Tibial artery (tissue), 4 donors: Measurements from ENCODE around the gene MPHOSPH9.

Experiments
- DNase-seq, 2 donors: peaks; one replicate each; pipeline ENCODE4 v3.0.0-alpha.2; 2019
- H3K27ac ChIP-seq, 2 donors: fragments of 200-600 bp; sonication (generic) in 1 of 2; 1 replicate in 1 of 2; 2 replicates in 1 of 2; pipeline ENCODE4 v1.5.1; 2018 to 2019; ENCODE audit warnings: mild to moderate bottlenecking in 1 of 2
- H3K27me3 ChIP-seq, 2 donors: fragments of 200-600 bp; sonication (generic) in 1 of 2; one replicate each; pipeline versions ENCODE4 v1.5.1 to v1.6.0; 2016 to 2019
- H3K36me3 ChIP-seq, 3 donors: fragments of 200-600 bp; sonication (generic) in 2 of 3; one replicate each; pipeline ENCODE4 v1.5.1; 2016 to 2019; ENCODE audit warnings: mild to moderate bottlenecking in 2 of 3
- H3K4me1 ChIP-seq, 4 donors: fragments of 200-600 bp; sonication (generic) in 2 of 4; 1 replicate in 3 of 4; 2 replicates in 1 of 4; pipeline ENCODE4 v1.5.1; 2016 to 2019
- H3K4me3 ChIP-seq, 2 donors: fragments of 200-600 bp; sonication (generic) in 1 of 2; 1 replicate in 1 of 2; 2 replicates in 1 of 2; pipeline ENCODE4 v1.5.1; 2018 to 2019; ENCODE audit warnings: mild to moderate bottlenecking in 2 of 2
- H3K9me3 ChIP-seq, 3 donors: fragments of 200-600 bp; sonication (generic) in 1 of 3; one replicate each; pipeline ENCODE4 v1.5.1; 2016 to 2019
- CTCF ChIP-seq, 2 experiments: fragments of 200-600 bp in 1 of 2; fragments of 450-650 bp in 1 of 2; IDR thresholded peaks; one replicate each; pipeline ENCODE4 v1.5.1; 2017 to 2019; ENCODE audit warnings: antibody characterized with exemption in 2 of 2, mild to moderate bottlenecking in 1 of 2, moderate library complexity in 1 of 2
- intact Hi-C: fragments of 100-400 bp; cut with DNase I; formaldehyde crosslinking; loops from one replicate; pipeline ENCODE4 v1.15.0; 2023; ENCODE audit warnings: low total_unique reads

MPHOSPH9 gene

GRCh38 chr12:123267991-123268843 is 35.3 kb upstream of the MPHOSPH9 start:
- no peak for DNase-seq
- Histone ChIP-seq H3K9me3 (no peaks in the 10 kb centered on the region), H3K4me1 (peaks cover 0 to 42% (median 29%) of the 10 kb centered on the region in 4 donors), H3K4me3 (peak overlapping the region in 1 of 2 donors; percentile 90), H3K27me3 (no peaks in the 10 kb centered on the region), H3K27ac (peak overlapping the region; percentile 72 to 82), H3K36me3 (peaks cover 4 to 42% (median 25%) of the 10 kb centered on the region in 3 donors)
- no peak for TF ChIP-seq CTCF (IDR thresholded peaks at IDR 0.05)
- intact Hi-C loops = loop anchor here (5.0 to 10.0 kb wide), 2 partner anchors 97 to 329 kb away; partner anchors contain the start of gene SBNO1

- no peak overlapping the region for H3K4me3 ChIP-seq
- H3K4me1 ChIP-seq = peaks cover 0 to 38% (median 27%) of the 10 kb centered on the region in 4 donors
- no peak for TF ChIP-seq CTCF (IDR thresholded peaks at IDR 0.05)
- no peaks in the 10 kb centered on the region for H3K9me3 ChIP-seq
- H3K27ac ChIP-seq = peak overlapping the region; percentile 72 to 82
- intact Hi-C loops = loop anchor here (5.0 to 10.0 kb wide), 2 partner anchors 97 to 330 kb away; partner anchors contain the start of gene SBNO1
- DNase-seq = no peak
- H3K36me3 ChIP-seq = peaks cover 4 to 49% (median 30%) of the 10 kb centered on the region in 3 donors
- H3K27me3 ChIP-seq = no peaks in the 10 kb centered on the region
Measured at GRCh38 chr12:123267335-123267920, 34.5 kb upstream of the MPHOSPH9 start.

GRCh38 chr12:123266679-123267277 is 33.8 kb upstream of the MPHOSPH9 start:
- intact Hi-C loops = loop anchor here (5.0 to 10.0 kb wide), 2 partner anchors 98 to 331 kb away; partner anchors contain the start of gene SBNO1
- no peak for TF ChIP-seq CTCF (IDR thresholded peaks at IDR 0.05)
- H3K27me3 ChIP-seq = no peaks in the 10 kb centered on the region
- H3K4me1 ChIP-seq = peaks cover 0 to 33% (median 25%) of the 10 kb centered on the region in 4 donors
- H3K36me3 ChIP-seq = peaks cover 8 to 56% (median 37%) of the 10 kb centered on the region in 3 donors
- H3K4me3 ChIP-seq = no peak overlapping the region
- no peaks in the 10 kb centered on the region for H3K9me3 ChIP-seq
- no peak for DNase-seq
- H3K27ac ChIP-seq = no peak overlapping the region

DNA sequence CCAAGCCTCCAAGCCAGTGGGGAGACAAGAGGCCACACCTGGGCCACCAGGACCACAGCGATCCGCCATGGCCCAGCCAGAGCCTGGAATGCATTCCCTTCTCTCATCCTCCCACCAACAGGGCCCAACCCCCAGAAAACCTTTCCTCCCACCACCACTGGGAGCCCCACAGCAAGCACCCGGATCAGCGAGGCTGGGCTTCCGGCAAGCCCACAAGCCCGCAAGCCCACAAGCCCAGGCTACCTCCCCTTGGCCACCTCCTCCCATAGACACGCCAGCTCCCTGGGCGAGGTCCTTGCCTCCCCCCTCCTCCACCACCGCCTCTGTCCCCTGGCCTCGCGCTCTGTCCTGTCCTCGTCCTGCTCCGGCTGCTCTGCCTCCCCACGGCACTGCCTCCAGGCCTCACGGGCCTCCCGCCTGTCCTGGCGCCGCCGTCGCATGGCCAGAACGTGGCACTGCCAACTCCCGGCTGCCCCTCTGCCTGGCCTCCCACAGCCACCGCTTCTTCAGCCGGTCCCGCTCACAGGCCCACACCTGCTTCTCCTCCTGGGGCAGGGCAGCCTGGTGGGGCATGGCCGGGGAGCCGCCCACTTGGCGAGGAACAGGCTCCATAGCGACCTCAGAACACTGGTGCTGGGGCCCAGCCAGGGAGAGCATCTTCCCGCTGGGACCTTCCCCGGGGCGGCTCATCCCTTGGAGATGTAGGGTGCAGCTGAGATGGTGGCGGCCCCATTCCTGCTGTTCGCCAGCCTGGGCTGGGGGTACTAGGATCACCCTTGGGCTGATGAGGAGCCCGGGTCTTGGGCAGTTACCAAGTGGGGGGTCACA is 33.1 kb upstream of the MPHOSPH9 start:
- H3K9me3 ChIP-seq = no peaks in the 10 kb centered on the region
- TF ChIP-seq CTCF (IDR thresholded peaks at IDR 0.05) = no peak
- no peaks in the 10 kb centered on the region for H3K27me3 ChIP-seq
- H3K36me3 ChIP-seq = peaks cover 10 to 63% (median 44%) of the 10 kb centered on the region in 3 donors
- no peak for DNase-seq
- H3K27ac ChIP-seq = no peak overlapping the region
- intact Hi-C loops = loop anchor here (5.0 to 10.0 kb wide), 2 partner anchors 99 to 331 kb away; partner anchors contain the start of gene SBNO1
- H3K4me1 ChIP-seq = peaks cover 0 to 33% (median 25%) of the 10 kb centered on the region in 4 donors
- H3K4me3 ChIP-seq = no peak overlapping the region

DNA sequence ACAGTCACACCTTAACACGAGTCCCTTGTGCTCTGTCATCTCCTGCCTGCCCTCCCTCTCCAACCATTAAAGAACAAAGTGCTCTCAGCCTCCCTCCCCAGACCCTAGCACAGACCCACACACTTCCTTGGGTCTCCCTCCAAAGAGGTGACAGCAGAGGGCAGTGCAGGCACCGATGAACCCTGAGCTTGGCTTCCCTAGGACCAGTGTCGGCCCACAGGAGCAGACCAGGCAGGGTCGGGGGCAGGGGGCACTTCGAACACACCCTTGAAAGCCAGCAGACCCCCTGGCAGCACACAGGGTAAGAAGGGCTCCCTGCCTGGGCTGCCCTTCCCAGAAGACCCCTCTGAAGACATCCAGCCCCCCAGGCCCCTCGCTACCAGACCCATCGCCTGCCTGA is 31.7 kb upstream of the MPHOSPH9 start:
- Histone ChIP-seq H3K4me1 (peaks cover 0 to 21% (median 15%) of the 10 kb centered on the region in 4 donors), H3K4me3 (no peak overlapping the region), H3K27me3 (no peaks in the 10 kb centered on the region), H3K9me3 (no peaks in the 10 kb centered on the region), H3K27ac (no peak overlapping the region), H3K36me3 (peaks cover 18 to 77% (median 52%) of the 10 kb centered on the region in 3 donors)
- TF ChIP-seq CTCF (IDR thresholded peaks at IDR 0.05) = no peak
- no peak for DNase-seq
- intact Hi-C loops = loop anchor here (5.0 to 10.0 kb wide), 2 partner anchors 100 to 333 kb away; partner anchors contain the start of gene SBNO1
